PFSK-1 (cell line): ENCODE results near the gene TMEM238.

Source experiments
- FOXP2 ChIP-seq: optimal IDR thresholded peaks from 2 replicates; pipeline ENCODE3; 2011; ENCODE audit warnings: borderline replicate concordance, control low read depth, inconsistent platforms; ENCODE audit not compliant: insufficient read depth; ENCODE audit errors: extremely low read length, extremely low read depth
- POLR2AphosphoS5 ChIP-seq: IDR thresholded peaks from 2 replicates; pipeline ENCODE4 v1.6.1; 2012; ENCODE audit warnings: low read depth, mild to moderate bottlenecking, control low read depth, low read length, moderate library complexity
- SIN3A ChIP-seq: IDR thresholded peaks from 2 replicates; pipeline ENCODE4 v1.6.1; 2012; ENCODE audit warnings: mild to moderate bottlenecking, low read length, moderate library complexity, borderline replicate concordance; ENCODE audit not compliant: insufficient read depth
- TAF1 ChIP-seq: IDR thresholded peaks from 2 replicates; pipeline ENCODE4 v1.6.1; 2012; ENCODE audit warnings: low read length, control low read depth, borderline replicate concordance; ENCODE audit not compliant: insufficient read depth
- TF ChIP-seq, protein P1 (sequence below), 2 experiments: IDR thresholded peaks; 2 replicates each; pipeline versions ENCODE4 v1.6.1 to v1.8.0; 2011 to 2012; ENCODE audit warnings: low read depth in 2 of 2, low read length in 2 of 2, control low read depth in 1 of 2, inconsistent platforms in 1 of 2, mild to moderate bottlenecking in 1 of 2, moderate library complexity in 1 of 2; ENCODE audit not compliant: insufficient read depth in 1 of 2

TMEM238 gene

DNA sequence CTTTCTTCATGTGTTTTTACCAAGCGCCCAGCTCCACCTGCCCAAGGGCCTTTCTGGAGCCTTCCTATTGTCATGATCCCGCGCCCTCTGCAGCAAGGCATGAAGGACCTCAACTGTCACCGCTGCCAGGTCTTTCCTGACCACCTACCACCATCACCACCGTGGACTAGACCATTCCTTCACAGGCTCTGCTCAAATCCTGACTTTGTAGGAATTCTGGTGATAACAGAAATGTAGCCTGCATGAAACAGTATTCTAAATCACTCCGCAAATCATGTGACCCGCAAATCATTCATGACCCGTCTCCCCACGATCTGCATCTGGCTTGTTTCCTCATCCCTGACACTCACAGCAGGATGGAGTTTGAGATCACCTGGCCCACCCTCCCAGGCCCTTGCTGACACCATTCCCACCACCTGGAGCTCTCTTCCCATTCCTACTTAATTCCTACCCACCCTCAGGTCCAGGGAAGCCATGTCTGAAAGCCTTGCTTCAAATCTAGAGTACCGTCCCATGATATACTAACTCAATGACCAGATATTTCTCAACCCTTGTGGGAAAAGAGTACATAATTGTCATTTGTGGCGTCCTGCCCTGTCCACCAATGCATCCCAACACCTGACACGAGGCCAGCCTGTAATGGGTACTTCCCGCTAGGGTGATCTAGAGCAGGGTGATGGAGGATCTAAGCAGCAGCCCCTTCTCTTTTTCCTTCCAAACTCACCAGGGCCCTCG is 22.2 kb upstream of the TMEM238 start:
- TF ChIP-seq POLR2AphosphoS5 (no peak), FOXP2 (no peak), TAF1 (no peak), SIN3A (no peak)
- TF ChIP-seq, protein P1, sequence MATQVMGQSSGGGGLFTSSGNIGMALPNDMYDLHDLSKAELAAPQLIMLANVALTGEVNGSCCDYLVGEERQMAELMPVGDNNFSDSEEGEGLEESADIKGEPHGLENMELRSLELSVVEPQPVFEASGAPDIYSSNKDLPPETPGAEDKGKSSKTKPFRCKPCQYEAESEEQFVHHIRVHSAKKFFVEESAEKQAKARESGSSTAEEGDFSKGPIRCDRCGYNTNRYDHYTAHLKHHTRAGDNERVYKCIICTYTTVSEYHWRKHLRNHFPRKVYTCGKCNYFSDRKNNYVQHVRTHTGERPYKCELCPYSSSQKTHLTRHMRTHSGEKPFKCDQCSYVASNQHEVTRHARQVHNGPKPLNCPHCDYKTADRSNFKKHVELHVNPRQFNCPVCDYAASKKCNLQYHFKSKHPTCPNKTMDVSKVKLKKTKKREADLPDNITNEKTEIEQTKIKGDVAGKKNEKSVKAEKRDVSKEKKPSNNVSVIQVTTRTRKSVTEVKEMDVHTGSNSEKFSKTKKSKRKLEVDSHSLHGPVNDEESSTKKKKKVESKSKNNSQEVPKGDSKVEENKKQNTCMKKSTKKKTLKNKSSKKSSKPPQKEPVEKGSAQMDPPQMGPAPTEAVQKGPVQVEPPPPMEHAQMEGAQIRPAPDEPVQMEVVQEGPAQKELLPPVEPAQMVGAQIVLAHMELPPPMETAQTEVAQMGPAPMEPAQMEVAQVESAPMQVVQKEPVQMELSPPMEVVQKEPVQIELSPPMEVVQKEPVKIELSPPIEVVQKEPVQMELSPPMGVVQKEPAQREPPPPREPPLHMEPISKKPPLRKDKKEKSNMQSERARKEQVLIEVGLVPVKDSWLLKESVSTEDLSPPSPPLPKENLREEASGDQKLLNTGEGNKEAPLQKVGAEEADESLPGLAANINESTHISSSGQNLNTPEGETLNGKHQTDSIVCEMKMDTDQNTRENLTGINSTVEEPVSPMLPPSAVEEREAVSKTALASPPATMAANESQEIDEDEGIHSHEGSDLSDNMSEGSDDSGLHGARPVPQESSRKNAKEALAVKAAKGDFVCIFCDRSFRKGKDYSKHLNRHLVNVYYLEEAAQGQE (IDR thresholded peaks at IDR 0.05; ENCODE audit: insufficient read depth in 1 of 2, low read depth in 2 of 2, low read length in 2 of 2), result no peak

DNA sequence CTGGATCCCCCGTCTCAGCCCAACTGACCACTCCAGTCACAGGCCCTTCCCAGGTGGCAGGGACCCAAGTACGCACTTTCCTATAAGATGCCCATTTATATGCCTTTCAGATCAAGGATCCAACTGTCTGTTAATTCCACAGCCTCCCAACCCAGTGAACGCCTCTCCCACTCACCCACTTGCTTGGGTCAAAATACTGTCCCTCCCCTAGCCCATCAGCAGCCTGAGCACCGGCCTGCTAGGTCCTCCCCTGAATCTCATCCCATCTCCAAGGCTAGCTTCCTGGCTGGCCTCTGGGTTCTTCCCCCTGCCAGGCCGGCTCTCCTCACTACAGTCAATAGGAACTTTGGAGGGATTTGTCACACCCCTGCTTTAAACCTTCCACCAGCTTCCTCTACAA is 21.5 kb upstream of the TMEM238 start:
- no peak for TF ChIP-seq TAF1
- no peak for TF ChIP-seq FOXP2
- TF ChIP-seq POLR2AphosphoS5, result no peak
- no peak for TF ChIP-seq SIN3A

DNA sequence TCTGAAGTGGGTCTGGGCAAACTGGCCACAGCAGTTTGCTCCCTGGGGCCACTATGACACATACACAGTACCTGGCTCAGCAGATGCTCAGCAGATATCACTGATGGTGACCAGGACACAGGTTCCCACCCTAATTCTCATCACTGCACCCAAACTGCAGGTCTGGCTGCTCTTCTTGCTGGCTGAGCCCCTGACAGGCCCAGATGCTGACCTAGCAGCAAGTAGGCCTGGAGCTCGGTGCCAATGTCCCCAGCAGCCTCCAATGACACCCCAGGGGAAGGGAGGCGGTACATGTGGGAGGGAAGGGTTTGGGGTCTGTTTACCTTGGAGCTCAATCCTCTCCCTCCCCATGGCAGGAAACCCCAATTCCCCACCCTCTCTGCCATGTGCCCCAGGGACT is 18.4 kb upstream of the TMEM238 start:
- TF ChIP-seq FOXP2, result no peak
- TF ChIP-seq, protein P1 (IDR thresholded peaks at IDR 0.05; ENCODE audit: insufficient read depth in 1 of 2, low read depth in 2 of 2, low read length in 2 of 2), result no peak
- no peak for TF ChIP-seq TAF1
- no peak for TF ChIP-seq SIN3A
- TF ChIP-seq POLR2AphosphoS5, result no peak

DNA sequence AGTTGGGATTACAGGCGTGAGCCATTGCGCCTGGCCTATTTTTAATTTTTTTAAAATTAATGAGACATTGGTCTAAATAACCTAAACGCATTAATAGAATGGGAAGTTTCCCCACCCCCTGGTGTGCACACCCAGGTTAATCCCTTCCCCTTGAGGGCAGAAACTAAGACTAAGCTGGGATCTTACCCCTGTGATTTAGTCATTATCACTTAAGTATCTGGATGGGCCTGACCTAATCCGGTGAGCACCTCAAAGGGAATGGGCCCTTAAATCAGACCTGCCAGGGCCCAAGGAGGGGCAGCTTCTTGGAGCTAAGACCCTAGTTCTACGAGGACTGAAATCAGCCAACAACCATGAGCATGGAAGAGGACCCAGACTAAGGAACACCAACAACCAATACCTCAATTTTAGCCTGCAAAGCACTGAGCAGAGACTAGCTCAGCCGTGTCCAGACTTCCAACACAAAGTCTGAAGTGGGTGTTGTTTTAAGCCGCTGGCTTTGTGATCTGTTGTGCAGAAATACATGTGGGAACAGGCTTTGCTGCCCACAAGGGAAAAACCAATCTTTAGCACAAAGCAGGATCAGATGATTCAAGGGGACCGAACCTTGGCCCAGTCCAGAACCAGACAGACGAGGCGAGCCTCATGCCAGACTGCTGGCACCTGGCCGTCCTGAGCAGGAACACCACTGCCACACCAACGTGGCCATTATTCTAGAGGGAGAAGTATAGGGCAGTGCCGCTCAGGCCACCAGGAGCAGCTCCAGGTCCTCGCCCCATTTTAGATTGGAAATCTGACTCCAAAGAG is 16.4 kb upstream of the TMEM238 start:
- TF ChIP-seq POLR2AphosphoS5 (no peak), FOXP2 (no peak)
- TF ChIP-seq, protein P1 (IDR thresholded peaks at IDR 0.05; ENCODE audit: insufficient read depth in 1 of 2, low read depth in 2 of 2, low read length in 2 of 2), result no peak

DNA sequence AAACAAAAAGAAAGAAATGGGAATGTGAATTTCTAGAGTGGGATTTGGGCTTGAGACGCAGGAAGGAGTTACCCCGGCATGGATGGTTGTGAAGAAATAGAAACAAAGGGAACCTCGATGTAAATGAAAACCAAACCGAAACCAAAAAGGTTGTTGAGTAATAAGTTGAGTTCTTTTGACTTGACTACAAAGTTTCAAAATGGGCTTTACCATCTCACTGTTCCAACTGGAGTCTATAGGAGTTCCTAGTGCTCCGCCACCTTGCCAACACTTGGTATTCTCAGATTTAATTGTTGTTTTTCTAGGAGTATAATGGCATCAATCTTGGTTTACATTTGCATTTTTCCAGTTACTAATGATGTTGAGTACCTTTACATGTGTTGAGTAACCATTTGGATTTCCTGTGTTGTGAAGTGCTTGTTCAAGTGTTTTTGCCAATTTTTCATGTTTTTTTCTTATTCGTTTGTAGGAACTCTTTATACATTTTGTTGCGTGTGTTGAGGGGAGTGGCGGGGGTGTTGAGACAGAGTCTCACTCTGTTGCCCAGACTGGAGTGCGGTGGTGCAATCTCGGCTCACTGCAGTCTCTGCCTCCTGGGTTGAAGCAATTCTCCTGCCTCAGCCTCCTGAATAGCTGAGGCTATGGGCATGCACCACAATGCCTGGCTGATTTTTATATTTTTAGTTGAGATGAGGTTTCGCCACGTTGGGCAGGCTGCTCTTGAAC is 14.3 kb upstream of the TMEM238 start:
- TF ChIP-seq, protein P1 (IDR thresholded peaks at IDR 0.05; ENCODE audit: insufficient read depth in 1 of 2, low read depth in 2 of 2, low read length in 2 of 2), result no peak
- TF ChIP-seq POLR2AphosphoS5 (no peak), FOXP2 (no peak), TAF1 (no peak), SIN3A (no peak)
